EH (cell line): ENCODE data around the gene ARHGEF1.
"Not testable (repeated sequence)": the region's sequence is repeated elsewhere in the genome, so short reads cannot be mapped to it uniquely, and the experiment has no call there.

Experiments
- DNase-seq: peaks from one replicate; pipeline ENCODE4 v3.0.0-alpha.2; 2015; ENCODE audit warnings: low read depth

Gene ARHGEF1

DNA sequence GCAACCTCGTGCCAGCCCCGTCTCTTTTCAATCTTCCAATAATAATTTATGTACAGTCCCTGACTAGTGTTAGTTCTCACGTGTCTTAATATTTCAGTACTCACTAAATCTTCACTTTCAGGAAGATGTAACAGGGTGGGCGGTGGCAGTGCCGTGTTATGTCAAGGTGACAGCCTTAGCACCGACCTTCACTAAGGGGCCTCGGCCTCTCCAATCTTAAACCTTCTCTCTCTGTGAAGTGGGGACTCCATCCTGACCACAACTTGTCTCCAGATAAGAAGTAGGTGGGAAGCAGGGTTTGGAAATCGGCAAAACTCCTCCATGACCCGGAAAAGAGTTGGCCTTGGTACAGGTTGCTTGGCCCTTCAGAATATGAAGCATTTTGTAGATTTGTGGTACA is 21.1 kb upstream of the ARHGEF1 start:
- DNase-seq, result no peak

DNA sequence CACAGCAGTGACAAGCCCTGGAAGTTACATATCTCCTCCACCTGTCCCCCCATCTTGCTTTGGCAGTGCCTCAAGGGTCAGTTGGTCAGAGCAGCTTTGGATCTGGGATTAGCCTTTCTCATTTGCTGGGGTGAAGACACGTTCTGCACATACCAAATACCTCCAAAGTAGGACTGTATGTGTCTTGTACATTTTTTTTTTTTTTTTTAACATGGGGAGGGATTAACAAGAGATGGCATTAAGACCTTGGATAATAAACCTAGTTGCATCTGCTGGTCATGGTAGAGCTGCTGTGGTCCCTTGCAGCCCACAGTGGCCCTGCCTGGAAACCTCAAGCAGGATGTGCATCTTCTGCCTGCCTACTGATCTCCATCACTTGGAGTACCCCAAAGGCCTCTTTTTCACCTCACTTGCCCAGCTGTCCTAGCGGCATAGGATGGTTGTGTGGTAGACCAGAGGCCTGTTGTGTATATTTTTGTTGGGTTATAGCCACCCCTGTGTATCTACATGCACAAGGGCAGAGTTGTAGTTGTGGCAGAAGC is 20.5 kb upstream of the ARHGEF1 start:
- no peak for DNase-seq

DNA sequence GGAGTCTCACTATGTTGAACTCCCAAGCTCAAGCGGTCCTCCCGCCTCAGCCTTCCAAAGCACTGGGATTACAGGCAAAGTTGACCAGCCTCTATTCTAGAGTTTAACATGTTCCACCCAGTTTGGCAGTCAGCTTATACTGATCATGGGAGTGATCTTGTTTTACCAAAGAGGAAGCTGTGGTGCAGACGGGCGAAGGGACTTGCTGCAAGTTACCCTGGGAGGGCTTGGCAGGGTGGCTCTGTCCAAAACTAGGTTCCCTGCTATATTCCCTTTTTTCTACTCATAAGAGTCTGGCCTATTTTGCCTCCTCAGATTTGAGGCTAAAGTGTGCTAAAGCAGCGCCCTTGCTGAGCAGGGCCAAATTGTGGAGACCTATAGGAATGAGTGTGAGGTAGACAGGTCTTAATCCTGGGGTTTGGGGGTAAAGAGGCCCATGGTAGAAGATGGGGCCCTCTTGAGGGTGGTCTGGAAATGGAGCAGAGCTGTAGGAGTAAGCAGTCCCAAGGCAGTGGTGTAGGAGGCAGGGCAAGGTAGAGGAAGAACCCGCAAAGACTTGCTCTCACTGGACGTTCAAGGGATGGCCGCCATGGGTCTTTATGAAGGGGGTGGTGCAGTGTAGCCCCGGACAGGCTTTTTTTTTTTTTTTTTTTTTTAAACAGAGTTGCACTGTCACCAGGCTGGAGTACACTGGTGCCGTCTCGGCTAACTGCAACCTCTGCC is 19.6 kb upstream of the ARHGEF1 start:
- no peak for DNase-seq

DNA sequence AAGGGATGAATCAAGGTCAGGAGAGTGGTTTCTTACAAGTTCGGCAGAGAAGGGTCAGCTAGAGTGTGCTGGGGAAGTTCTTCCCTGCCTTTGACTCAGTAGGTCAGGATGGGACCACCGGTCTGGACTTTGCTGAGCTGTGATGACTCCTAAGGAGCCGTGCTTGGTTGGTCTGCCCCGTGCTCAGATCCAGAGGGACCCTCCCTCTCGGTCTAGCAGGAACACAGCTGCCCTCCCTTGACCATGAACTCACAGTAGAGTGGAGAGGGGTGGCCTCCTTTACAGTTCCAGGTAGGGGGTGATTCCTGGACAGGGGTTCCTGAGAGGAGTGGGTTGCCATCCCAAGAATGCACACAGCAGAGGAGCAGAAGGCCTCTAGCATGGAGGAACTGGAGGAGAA is 18.6 kb upstream of the ARHGEF1 start:
- DNase-seq, result no peak

DNA sequence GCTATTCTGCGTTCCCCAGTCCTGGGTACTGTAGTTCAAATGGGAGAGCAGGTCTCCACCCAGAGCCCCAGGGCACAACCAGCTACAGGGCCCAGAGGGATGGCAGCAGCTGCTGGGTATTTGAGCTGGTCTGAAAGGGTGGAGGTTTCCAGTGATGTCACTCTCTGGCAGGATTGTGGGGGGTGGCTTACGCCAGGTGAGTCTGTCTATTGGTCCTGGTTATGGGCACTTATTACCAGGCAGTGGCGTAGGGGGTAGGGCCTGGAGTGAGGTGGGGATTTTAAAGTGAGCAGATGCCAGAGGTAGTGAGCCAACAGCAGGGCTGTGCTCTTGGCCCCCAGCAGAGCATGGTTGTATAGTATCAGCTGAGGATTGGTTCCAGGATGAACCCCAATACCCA is 16.7 kb upstream of the ARHGEF1 start:
- DNase-seq, result no peak

DNA sequence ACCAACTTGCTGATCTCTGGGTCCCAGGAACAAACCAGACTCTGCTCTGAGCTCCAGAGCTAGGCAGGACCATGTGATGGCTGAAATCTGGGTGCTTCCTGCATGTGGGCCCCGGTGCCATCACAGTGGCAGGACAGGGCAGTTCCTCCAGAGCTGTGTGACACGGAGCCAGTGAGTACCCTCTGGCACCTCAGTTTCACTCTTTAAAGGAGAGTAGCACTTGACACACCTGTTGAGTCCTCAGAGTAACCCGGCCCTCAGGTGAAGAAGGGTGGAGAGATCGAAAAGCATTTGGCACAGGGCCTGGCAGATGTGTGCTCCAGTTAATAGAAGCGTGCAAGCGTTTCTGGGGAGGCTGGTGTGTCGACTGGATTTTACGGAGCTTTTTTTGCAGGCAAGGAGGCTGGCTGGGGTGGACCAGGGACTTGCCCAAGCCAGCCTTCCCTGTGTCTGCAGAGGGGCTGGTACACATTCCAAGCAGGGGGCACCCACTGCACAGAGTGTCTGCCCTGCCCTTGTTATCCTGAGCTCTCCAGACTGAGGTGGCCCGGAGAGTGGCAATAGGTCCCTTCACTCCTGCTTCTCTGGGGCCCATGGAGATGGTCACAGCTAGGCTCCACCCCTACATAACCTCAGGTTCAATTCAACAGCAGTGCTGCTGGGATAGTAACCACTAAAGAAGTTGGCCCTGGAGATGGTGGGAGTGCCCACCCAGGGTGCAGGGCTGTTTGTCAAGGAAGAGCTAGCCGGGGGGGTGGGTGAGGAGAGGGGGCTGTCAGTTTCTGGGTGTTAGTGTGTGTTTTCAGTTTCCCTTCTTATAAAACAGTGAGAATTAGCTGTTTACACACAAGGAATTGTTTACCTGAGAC is 14.6 kb upstream of the ARHGEF1 start:
- DNase-seq, result no peak

DNA sequence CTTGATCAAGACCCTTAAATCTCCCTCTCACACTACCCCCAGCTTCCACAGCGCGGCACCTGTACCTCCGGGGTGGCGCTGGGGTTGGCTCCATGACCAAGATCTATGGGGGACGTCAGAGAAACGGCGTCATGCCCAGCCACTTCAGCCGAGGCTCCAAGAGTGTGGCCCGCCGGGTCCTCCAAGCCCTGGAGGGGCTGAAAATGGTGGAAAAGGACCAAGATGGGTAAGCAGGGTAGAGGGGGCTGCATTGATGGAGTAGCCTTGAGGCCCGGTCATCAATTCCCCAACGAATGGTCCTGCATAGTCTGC is 14.0 kb upstream of the ARHGEF1 start:
- DNase-seq, result no peak

DNA sequence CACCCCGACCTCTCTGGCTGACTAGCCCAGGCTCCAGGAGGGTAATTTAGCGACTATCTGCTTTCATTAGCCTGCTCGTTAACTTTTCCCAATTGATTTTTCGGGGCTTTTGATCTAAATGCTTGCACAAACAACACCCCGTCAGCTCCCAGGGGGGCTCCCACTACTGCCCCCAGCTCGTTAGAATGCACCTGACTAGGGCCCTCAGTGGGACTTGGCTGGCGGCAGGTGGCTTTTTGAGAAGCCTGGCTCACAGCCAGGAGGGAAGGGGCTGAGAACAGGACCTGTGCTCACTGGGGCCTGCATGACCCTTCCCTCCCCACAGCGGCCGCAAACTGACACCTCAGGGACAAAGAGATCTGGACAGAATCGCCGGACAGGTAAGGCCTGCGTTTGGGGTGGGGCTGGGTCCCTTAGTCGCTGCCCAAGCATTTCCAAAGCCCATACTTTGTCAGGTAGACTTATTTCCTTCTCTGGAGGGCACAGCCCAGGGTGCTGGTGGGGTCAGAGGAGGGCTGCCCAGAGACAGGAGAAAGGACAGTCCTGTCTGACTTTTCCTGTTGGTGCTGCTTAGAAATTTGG is 13.5 kb upstream of the ARHGEF1 start:
- DNase-seq, result no peak

DNA sequence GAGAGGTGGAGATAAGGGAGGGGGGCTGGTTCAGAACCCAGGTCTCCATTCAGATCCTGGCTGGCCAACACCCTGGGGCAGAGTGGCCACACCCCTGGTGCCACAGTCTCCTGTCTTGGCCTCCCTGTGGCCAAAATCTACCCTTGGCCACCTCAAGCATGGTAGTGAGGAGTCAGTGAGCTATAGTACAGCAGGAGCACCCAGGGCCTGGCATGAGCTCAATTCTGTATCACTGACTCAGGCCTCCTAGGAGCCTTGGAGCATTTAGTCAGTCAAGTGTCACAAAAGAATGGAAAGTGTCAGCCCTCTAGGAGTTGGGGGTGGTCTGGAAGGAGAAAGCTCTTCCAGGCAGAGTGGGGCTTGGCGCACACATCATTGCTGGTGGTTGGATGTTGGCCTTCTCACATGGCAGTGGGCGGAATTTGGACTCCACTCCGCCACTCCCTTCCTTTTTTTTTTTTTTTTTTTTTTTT is 12.5 kb upstream of the ARHGEF1 start:
- DNase-seq, result peak; percentile 43

DNA sequence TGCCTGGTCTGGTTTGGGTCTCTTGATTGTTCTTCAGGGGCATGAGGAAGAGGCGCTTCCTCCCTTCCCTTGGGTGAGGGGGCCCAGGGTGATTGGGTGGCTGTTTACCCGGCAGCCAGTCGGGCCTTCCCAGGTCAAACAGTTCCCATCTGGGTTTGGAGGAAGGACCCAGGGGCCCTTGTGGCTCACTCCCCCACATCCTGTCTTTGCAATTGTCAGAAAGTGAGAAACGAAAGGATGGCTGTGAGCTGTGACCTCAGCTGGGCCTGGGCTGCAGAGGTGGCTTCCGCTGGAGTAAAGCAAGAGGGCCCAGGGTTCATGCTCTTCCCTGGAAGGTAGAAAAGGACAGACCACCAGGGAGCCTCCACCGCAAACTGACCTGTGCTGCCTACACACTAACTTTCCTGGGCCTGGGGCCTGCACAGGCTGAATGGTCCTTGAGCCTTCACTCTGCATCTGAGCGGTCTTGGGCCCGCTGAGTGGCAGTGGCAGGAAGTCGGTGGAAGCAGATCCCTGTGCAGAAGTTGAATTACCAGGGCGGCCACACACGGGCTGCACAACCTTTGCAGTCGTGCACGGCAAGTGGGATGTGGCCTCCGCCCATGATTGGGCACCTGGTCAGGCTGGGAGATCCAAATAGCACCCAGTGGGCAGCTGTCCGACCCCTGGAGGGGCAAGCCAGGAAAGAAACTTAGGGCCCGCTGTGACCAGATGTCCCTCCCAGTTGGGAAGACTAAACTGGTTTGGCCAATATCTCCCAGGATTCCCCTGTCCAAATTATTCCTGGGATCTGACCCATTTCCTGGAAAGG is 11.2 kb upstream of the ARHGEF1 start:
- no peak for DNase-seq

DNA sequence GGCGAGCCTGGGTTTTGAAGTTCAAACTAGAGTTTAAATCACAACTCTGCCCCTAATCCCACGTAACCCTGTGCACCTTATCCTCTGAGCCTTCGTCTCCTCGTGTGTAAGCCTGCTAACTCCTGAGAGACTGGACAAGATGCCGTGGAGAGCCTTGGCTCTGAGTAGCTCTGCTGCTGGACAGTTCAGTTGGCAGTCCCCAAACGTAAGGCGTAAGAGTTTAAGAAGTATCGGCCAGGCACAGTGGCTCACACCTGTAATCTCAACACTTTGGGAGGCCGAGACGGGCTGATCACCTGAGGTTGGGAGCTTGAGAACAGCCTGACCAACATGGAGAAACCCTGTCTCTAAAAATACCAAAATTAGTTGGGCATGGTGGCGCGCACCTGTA is 10.6 kb upstream of the ARHGEF1 start:
- peak; percentile 14 for DNase-seq

DNA sequence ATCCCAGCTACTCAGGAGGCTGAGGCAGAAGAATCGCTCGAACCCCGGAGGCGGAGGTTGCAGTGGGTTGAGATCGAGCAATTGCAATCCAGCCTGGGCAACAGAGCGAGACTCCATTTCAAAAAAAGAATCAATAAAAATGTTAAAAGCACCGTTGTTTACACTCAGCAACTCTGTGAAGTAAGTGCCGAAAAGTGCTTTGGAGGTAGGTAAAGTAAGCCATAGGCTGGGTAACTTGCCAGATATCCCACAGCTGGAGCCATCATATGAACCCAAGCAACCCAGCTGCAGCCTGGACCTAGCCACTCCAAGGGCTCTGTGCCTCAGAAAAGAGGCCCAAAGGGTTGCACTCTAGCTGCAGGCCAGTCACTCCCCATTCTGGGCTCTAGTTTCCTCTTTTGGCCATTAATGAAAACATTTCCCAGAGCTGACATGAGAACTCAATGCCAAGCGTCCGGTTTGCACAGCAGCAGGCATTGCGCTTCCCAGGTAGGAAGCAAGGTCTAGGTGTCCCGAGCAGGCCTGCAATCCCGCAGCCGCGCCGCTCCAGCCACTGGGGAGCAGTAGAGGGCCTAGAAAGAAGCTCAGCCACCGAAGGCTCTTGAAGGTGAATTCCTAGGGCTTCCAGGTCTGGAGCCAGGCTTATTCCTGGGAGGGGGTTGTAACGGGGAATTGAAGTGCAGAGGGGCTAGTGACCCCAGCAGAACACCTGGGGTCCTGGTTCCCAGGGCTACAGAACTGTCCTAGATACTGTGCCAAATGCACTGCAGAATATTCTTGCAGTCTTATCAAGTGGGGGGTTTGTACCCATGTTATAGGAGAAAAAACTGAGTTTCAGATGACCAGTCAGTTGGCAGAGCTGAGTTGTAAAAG is 10.0 kb upstream of the ARHGEF1 start:
- DNase-seq, result peak; percentile 64

DNA sequence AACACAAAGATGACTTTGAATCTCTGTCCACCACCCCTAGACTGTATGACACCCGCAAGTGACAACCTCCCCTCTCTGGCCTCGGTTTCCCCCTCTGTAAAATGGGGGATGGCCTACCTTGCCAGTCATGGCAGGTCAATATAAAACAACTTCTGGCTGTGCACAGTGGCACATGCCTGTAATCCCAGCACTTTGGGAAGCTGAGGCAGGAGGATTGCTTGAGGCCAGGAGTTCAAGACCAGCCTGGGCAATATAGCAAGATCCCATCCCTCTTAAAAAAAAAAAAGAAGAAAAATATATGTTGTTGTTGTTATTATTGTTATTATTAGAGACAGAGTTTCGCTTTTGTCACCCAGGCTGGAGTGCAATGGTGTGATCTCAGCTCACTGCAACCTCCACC is 7.0 kb upstream of the ARHGEF1 start:
- DNase-seq, result not testable (repeated sequence)

DNA sequence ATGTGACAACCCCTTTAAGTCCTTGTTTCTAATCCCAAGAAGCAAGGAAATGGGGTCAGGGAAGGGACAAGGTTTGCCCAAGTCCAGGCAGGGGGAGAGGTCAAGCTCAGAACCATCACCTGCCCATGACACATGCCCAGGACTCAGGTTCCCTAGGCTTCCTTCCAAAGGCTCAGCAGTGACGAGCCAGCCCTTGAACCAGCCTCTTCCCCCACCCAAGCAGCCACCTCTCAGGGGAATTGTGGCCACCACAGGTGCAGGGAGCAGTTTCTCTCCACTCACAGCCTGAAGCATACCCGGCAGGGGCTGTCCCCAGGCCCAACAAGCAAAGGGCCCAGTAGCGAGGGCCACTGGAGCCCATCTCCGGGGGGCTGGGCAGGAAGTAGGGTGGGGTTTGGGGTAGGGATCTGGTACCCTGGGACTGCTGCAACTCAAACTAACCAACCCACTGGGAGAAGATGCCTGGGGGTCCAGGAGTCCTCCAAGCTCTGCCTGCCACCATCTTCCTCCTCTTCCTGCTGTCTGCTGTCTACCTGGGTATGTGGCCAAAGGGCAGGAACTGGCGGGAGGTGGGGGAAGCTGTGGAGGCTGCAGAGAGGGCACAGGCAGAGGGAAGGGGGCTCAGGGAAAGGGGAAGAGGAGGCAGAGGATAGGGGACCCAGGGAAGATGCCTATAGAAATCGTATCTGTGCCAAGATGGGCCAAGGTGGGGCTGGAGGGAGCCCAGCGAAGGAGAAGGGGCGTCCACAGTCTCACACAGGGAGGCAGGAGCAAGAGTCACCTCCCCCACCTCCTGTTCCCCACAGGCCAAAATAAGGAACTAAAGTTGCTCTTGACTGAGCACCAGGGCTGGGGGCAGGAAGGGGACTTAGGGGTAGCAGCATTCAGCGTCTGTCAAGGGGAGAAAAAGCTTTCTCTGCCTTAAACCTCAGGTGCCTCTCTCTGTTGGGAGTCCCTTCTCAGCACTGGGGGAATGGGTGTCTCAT is 5.8 kb upstream of the ARHGEF1 start, which contains the start of gene CD79A:
Gene CD79A, plus strand, starts transcription at position 433 of the 986 bp plus-strand sequence. Its CDS starts 26 bp downstream, at position 459.
- DNase-seq, result no peak

DNA sequence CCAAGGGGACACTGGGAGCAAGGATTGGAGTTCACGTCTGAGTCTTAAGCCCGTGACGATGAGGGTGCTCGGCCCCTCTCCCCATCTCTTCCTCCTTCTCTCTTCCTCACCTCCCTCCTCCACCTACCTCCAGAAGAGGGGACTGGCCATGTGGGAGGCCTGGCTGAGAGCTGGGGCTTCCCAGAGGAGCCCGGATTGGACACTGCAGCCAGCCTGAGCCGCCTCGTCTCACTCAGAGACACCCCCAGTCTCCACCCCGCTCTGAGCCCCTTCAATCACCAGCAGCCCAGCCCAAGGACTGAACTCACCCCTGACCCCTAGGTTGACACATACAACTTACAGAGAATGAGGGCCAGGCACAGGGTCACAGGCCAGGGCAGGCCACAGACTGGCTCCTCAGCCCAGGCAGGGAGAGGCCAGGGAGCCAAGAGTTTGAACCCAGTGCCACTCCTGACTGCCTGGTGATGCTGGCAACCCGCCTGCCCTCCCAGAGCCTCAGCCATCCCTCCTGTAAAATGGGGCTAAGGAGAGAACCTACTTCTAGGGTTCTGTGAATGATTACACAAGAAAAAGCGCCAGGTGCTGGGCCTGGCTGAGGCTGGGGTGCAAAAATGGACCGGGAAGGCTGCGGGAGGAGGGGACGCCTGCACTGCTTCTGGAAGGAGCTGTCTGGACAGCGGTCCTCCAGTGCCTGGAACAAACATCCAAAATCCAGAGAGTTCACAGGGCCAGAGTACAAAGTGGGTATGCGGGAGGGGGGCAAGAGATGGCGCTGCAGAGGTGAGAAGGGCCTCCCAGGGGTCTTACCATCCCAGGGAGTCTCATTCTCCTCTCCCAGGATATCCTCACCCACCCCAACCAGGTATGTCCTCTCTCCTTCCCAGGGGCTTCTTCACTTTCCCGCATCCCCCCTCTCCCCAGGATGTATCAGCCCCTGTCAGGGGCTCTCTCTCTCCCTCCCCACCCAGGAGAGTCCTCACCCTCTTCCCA is 4.8 kb upstream of the ARHGEF1 start:
- DNase-seq, result no peak

DNA sequence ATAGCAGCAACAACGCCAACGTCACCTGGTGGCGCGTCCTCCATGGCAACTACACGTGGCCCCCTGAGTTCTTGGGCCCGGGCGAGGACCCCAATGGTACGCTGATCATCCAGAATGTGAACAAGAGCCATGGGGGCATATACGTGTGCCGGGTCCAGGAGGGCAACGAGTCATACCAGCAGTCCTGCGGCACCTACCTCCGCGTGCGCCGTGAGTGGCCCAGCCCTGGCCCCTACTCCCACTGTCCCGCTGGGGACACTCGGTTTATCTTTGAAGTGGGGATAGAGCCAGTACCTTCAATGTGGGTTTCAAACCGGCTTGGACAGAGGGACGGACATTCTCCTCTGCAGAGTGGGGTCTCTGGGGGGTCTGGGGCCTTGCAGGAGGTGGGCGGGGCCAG is 3.9 kb upstream of the ARHGEF1 start:
- no peak for DNase-seq

DNA sequence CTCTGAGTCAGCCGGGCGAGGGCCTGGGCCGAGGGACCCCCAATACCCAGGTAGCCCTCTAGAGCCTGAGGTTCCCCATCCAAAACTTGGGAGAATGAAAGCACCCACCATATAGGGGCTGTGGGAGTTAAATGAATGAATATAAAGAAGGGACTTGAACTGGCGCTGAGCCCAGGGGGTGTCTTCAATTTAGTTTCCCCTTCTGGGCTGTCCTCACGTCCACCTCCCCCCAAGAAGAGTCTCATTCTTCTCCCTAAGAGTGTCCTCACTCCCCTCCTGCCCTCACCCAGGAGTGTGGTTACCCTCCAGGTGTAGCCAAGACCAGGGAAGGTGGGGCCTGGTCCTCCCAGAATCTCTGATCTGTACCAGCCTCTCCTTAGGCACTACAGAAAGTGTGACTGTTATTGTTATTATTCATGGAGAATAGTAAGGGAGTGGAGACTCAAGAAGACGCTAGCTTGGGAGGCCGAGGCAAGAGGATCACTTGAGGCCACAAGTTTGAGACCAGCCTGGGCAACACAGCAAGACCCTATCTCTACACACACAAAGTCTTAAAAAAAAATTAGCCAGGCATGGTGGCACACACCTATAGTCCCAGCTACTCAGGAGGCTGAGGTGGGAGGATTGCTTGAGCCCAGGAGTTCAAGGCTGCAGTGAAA is 3.2 kb upstream of the ARHGEF1 start:
- DNase-seq, result no peak

DNA sequence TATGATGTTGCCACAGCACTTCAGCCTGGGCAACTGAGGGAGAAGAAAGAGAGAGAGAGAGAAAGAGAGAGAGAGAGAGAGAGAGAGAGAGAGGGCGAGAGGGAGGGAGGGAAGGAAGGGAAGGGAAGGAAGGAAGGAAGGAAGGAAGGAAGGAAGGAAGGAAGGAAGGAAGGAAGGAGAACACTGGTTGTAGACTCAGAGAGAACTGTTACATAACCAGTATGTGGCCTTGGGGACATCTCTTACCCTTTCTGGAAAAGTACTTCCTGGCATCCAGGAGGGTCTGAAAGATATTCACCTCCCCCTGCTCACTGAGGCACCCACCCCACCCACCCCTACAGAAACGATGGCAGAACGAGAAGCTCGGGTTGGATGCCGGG is 2.7 kb upstream of the ARHGEF1 start:
- no peak for DNase-seq
